ENCODE data around the gene ERLIN1.

DNA sequence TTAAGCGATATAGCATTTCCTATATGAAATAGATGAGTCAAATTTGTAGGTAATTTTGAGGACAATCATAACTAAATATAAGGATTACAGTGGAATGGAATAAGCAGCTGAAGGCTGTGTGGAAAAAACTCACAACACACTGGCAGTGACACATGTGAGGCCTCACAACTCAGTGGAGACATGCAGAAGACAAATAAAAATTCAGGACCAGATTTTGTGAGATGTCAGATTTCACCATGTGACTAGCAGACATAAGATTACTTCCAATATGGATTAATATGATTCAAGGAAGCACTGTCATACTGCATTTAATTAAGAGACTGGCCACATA is 17.6 kb downstream of the ERLIN1 start:
- no peak for TF ChIP-seq GATA2 (IDR thresholded peaks at IDR 0.05; ENCODE audit: low read depth, low read length)
- TF ChIP-seq GATA3 (IDR thresholded peaks at IDR 0.05; ENCODE audit: low read depth, low read length), result no peak
